ENCODE data around the gene VPS26A. TPM values are rescaled to one million over a fixed set of nuclear protein-coding genes. Genes with fewer than 3 reads are reported as not detected.

Gene VPS26A
- total RNA-seq, 1 donor from 2014 or later = 55.8 TPM

GRCh38 chr10:69146759-69147158 lies 22.8 kb downstream of the VPS26A start:
- H3K4me1 Mint-ChIP-seq (ENCODE audit: low read depth, unreplicated experiment) = peaks cover 2% of the 10 kb centered on the region
- no peak overlapping the region for H3K4me3 Mint-ChIP-seq (ENCODE audit: unreplicated experiment)
- no peak for DNase-seq
- H3K9me3 Mint-ChIP-seq (ENCODE audit: unreplicated experiment) = no peaks in the 10 kb centered on the region
- no peaks in the 10 kb centered on the region for H3K36me3 Mint-ChIP-seq (ENCODE audit: unreplicated experiment)
- H3K27ac Mint-ChIP-seq (ENCODE audit: unreplicated experiment) = no peak overlapping the region
- H3K27me3 Mint-ChIP-seq (ENCODE audit: unreplicated experiment) = no peaks in the 10 kb centered on the region
- no peak for TF ChIP-seq CTCF (IDR thresholded peaks at IDR 0.05; ENCODE audit: partially characterized antibody, unreplicated experiment)

DNA sequence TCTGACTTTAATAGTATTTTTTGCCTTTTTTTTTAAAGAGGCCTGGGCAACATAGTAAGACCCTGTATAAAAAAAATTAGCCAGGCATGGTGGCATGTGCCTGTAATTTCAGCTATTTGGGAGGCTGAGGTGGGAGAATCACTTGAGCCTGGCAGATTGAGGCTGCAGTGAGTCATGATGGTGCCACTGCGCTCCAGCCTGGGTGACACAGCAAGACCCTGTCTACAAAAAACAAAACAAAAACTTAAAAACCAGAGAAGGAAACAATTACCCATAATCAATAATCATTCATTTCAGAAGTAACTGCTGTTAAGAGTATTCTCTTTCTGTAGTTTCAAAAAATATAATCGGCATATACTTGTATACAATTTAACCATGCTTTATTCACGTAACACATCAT lies 28.0 kb downstream of the VPS26A start:
- no peaks in the 10 kb centered on the region for H3K9me3 Mint-ChIP-seq (ENCODE audit: unreplicated experiment)
- no peak overlapping the region for H3K27ac Mint-ChIP-seq (ENCODE audit: unreplicated experiment)
- no peaks in the 10 kb centered on the region for H3K27me3 Mint-ChIP-seq (ENCODE audit: unreplicated experiment)
- H3K4me1 Mint-ChIP-seq (ENCODE audit: low read depth, unreplicated experiment) = no peaks in the 10 kb centered on the region
- H3K4me3 Mint-ChIP-seq (ENCODE audit: unreplicated experiment) = no peak overlapping the region
- TF ChIP-seq CTCF (IDR thresholded peaks at IDR 0.05; ENCODE audit: partially characterized antibody, unreplicated experiment) = no peak
- no peaks in the 10 kb centered on the region for H3K36me3 Mint-ChIP-seq (ENCODE audit: unreplicated experiment)
- DNase-seq = no peak

DNA sequence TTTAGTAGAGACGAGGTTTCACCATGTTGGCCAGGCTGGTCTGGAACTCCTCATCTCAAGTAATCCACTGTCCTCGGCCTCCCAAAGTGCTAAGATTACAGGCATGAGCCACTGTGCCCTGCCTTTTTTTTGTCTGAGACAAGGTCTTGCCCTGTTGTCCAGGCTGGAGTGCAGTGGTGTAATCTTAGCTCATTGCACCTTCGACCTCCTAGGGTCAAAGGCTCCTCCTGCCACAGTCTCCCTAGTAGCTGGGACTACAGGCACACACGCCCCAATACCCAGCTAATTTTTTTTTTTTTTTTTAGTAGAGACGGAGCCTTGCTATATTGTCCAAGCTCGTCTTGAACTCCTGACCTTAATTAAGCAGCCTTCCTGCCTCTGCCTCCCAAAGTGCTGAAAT lies 29.2 kb downstream of the VPS26A start:
- H3K4me3 Mint-ChIP-seq (ENCODE audit: unreplicated experiment) = no peak overlapping the region
- no peak for TF ChIP-seq CTCF (IDR thresholded peaks at IDR 0.05; ENCODE audit: partially characterized antibody, unreplicated experiment)
- no peaks in the 10 kb centered on the region for H3K9me3 Mint-ChIP-seq (ENCODE audit: unreplicated experiment)
- no peak overlapping the region for H3K27ac Mint-ChIP-seq (ENCODE audit: unreplicated experiment)
- DNase-seq = no peak
- no peaks in the 10 kb centered on the region for H3K4me1 Mint-ChIP-seq (ENCODE audit: low read depth, unreplicated experiment)
- no peaks in the 10 kb centered on the region for H3K36me3 Mint-ChIP-seq (ENCODE audit: unreplicated experiment)
- no peaks in the 10 kb centered on the region for H3K27me3 Mint-ChIP-seq (ENCODE audit: unreplicated experiment)

DNA sequence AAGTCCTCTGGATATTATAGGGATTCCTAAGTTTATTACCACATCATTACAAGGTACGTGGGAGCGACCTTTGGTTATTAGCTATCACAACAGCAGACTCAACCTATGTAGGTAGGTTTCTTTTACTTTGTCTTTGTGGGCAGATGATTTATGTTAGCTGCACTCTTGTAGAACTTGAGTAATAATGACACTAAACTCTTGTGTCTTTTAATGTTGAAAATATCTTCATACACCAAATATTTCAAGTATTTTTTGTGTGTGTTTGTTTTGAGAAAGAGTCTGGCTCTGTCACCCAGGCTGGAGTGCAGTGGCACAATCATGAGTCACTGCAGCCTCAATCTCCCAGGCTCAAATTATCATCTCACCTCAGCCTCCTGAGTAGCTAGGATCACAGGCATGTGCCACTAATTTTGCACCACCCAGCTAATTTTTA lies 36.8 kb downstream of the VPS26A start:
- no peak for TF ChIP-seq CTCF (IDR thresholded peaks at IDR 0.05; ENCODE audit: partially characterized antibody, unreplicated experiment)
- H3K27me3 Mint-ChIP-seq (ENCODE audit: unreplicated experiment) = no peaks in the 10 kb centered on the region
- H3K9me3 Mint-ChIP-seq (ENCODE audit: unreplicated experiment) = no peaks in the 10 kb centered on the region
- no peak overlapping the region for H3K4me3 Mint-ChIP-seq (ENCODE audit: unreplicated experiment)
- H3K27ac Mint-ChIP-seq (ENCODE audit: unreplicated experiment) = no peak overlapping the region
- no peaks in the 10 kb centered on the region for H3K4me1 Mint-ChIP-seq (ENCODE audit: low read depth, unreplicated experiment)
- no peaks in the 10 kb centered on the region for H3K36me3 Mint-ChIP-seq (ENCODE audit: unreplicated experiment)
- no peak for DNase-seq

DNA sequence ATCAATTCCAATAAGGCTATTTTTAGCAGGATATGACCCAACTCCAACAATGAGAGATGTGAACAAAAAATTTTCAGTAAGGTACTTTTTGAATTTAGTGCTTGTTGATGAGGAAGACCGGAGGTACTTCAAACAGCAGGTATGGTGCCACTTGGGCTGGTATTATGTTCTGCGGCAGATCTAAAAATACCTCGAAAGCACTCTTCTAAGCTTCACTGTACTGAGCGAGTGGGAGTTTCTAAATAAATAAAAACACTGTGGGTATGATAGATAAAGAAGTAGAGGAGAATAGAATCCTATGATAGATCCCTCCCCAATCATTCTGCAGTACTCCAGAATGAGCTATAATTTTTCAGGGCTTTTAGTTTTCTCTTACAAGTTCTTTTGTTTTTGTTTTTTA lies 44.5 kb downstream of the VPS26A start:
- no peaks in the 10 kb centered on the region for H3K36me3 Mint-ChIP-seq (ENCODE audit: unreplicated experiment)
- TF ChIP-seq CTCF (IDR thresholded peaks at IDR 0.05; ENCODE audit: partially characterized antibody, unreplicated experiment) = no peak
- no peak for DNase-seq
- H3K4me1 Mint-ChIP-seq (ENCODE audit: low read depth, unreplicated experiment) = peaks cover 2% of the 10 kb centered on the region
- peaks cover 2% of the 10 kb centered on the region for H3K27me3 Mint-ChIP-seq (ENCODE audit: unreplicated experiment)
- H3K27ac Mint-ChIP-seq (ENCODE audit: unreplicated experiment) = no peak overlapping the region
- no peak overlapping the region for H3K4me3 Mint-ChIP-seq (ENCODE audit: unreplicated experiment)
- no peaks in the 10 kb centered on the region for H3K9me3 Mint-ChIP-seq (ENCODE audit: unreplicated experiment)

Measured in glutamatergic neuron (in vitro differentiated cells).